K562 (cell line): ENCODE results near the gene ZNF541. TPM values are rescaled to one million over a fixed set of nuclear protein-coding genes. Genes with fewer than 3 reads are reported as not detected.

Experiments
- ATF3 ChIP-seq, 2 experiments: fragments of 450-650 bp in 1 of 2; sonication (generic) in 1 of 2; formaldehyde crosslinking in 1 of 2; IDR thresholded peaks in 1 of 2; conservative IDR thresholded peaks in 1 of 2; 2 replicates each; pipeline versions ENCODE4 v1.6.1 to v1.8.1; 2016 to 2023; ENCODE audit warnings: mild to moderate bottlenecking in 2 of 2, moderate library complexity in 2 of 2, inconsistent platforms in 1 of 2, missing genetic modification reagents in 1 of 2
- EGR1 ChIP-seq: fragments of 450-650 bp; conservative IDR thresholded peaks from 2 replicates; pipeline ENCODE4 v1.6.1; 2017; ENCODE audit warnings: mild to moderate bottlenecking
- EWSR1 ChIP-seq: fragments of 450-650 bp; IDR thresholded peaks from 2 replicates; pipeline ENCODE4 v1.6.1; 2018; ENCODE audit warnings: borderline replicate concordance, mild to moderate bottlenecking, low read depth, moderate library complexity; ENCODE audit not compliant: partially characterized antibody
- FIP1L1 ChIP-seq: fragments of 200-400 bp; formaldehyde crosslinking; IDR thresholded peaks from 2 replicates; pipeline ENCODE4 v1.6.1; 2018; ENCODE audit warnings: mild to moderate bottlenecking, low read depth, low read length; ENCODE audit not compliant: poor library complexity, severe bottlenecking
- POLR3G ChIP-seq: IDR thresholded peaks from 2 replicates; pipeline ENCODE4 v1.6.1; 2011; ENCODE audit not compliant: insufficient read length, insufficient replicate concordance; ENCODE audit errors: extremely low read depth
- PREB ChIP-seq: sonication (generic); formaldehyde crosslinking; IDR thresholded peaks from 2 replicates; pipeline ENCODE4 v1.8.1; 2023; ENCODE audit warnings: mild to moderate bottlenecking, missing genetic modification reagents
- PRMT5 ChIP-seq: sonication (generic); formaldehyde crosslinking; IDR thresholded peaks from 2 replicates; pipeline ENCODE4 v1.5.0; 2020; ENCODE audit warnings: missing genetic modification reagents
- SRSF1 ChIP-seq: fragments of 200-400 bp; formaldehyde crosslinking; IDR thresholded peaks from 2 replicates; pipeline ENCODE4 v1.6.1; 2017; ENCODE audit warnings: mild to moderate bottlenecking, low read depth, low read length, moderate library complexity
- TAF15 ChIP-seq: fragments of 200-400 bp; formaldehyde crosslinking; IDR thresholded peaks from 2 replicates; pipeline ENCODE4 v1.6.1; 2017; ENCODE audit warnings: mild to moderate bottlenecking, low read depth, low read length, moderate library complexity
- ZKSCAN1 ChIP-seq: fragments of 150-350 bp; IDR thresholded peaks from 2 replicates; pipeline ENCODE4 v1.6.1; 2016; ENCODE audit warnings: low read depth, low read length
- ZNF239 ChIP-seq: fragments of 250-450 bp; sonication (Bioruptor Pico); IDR thresholded peaks from 2 replicates; pipeline ENCODE4 v1.4.0; 2020; ENCODE audit warnings: mild to moderate bottlenecking
- polyA plus RNA-seq, 8 experiments: library from polyadenylated mRNA; depleted of rRNA in 4 of 8; stranded (reverse) in 5 of 8; unstranded in 3 of 8; fragments of >200 nt; fragmentation: Nextera tagmentation in 2 of 8; fragmentation: Illumina TruSeq in 1 of 8; extraction: Ambion mirVana in 2 of 8; extraction: Trizol in 1 of 8; gene quantifications; 2 replicates each; pipeline versions ENCODE4 v1.2.1 to v1.2.3, GENCODE V29; 2011 to 2014; ENCODE audit warnings: inconsistent platforms in 1 of 8, missing spikeins in 1 of 8
- total RNA-seq, 7 experiments: library from RNA; depleted of rRNA in 6 of 7; stranded (reverse); fragments of >200 nt in 6 of 7; fragmentation: Illumina TruSeq in 2 of 7; extraction: Trizol in 2 of 7; gene quantifications; 2 replicates each; pipeline versions ENCODE4 v1.2.1 to v1.2.3, GENCODE V29; 2011 to 2021; ENCODE audit warnings: low replicate concordance in 1 of 7
- TF ChIP-seq, protein P1 (sequence below): fragments of 450-650 bp; IDR thresholded peaks from 2 replicates; pipeline ENCODE4 v1.6.1; 2016; ENCODE audit warnings: low read depth
- TF ChIP-seq, protein P2 (sequence below): fragments of 250-450 bp; sonication (Bioruptor Pico); IDR thresholded peaks from 2 replicates; pipeline ENCODE4 v1.8.0; 2022; ENCODE audit warnings: inconsistent platforms, mild to moderate bottlenecking, moderate library complexity, borderline replicate concordance
- TF ChIP-seq, protein P3 (sequence below), 2 experiments: fragments of 450-650 bp; IDR thresholded peaks; 2 replicates each; pipeline ENCODE4 v1.6.1; 2016

The ZNF541 gene
- total and polyA plus RNA-seq, 9 of the 15 experiments (the other 6 are each of a cell fraction or from before 2014, with no cell fraction given): 0.04 to 0.11 (median 0.05) TPM; not detected in 1

DNA sequence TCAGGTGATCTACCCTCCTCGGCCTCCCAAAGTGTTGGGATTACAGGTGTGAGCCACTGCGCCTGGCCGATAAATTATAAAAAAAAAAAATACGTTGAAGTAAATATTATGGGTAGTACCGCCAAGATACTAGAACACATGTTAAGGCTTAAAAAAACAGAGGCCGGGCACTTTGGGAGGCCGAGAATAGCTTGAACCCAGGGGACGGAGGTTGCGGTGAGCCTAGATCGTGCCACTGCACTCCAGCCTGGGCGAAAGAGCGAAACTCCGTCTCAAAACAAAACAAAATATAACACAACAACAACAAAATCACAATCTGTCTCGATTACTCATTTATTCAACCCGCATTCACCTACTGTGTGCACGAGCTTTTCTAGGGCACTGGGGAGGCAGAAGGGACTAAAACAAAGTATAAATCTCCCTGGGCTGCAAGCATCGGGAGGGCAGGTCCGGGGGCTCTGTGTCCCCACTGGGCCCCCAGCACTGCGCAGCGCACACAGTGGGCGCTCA is 34.7 kb upstream of the ZNF541 start (continued):
- TF ChIP-seq, protein P1, sequence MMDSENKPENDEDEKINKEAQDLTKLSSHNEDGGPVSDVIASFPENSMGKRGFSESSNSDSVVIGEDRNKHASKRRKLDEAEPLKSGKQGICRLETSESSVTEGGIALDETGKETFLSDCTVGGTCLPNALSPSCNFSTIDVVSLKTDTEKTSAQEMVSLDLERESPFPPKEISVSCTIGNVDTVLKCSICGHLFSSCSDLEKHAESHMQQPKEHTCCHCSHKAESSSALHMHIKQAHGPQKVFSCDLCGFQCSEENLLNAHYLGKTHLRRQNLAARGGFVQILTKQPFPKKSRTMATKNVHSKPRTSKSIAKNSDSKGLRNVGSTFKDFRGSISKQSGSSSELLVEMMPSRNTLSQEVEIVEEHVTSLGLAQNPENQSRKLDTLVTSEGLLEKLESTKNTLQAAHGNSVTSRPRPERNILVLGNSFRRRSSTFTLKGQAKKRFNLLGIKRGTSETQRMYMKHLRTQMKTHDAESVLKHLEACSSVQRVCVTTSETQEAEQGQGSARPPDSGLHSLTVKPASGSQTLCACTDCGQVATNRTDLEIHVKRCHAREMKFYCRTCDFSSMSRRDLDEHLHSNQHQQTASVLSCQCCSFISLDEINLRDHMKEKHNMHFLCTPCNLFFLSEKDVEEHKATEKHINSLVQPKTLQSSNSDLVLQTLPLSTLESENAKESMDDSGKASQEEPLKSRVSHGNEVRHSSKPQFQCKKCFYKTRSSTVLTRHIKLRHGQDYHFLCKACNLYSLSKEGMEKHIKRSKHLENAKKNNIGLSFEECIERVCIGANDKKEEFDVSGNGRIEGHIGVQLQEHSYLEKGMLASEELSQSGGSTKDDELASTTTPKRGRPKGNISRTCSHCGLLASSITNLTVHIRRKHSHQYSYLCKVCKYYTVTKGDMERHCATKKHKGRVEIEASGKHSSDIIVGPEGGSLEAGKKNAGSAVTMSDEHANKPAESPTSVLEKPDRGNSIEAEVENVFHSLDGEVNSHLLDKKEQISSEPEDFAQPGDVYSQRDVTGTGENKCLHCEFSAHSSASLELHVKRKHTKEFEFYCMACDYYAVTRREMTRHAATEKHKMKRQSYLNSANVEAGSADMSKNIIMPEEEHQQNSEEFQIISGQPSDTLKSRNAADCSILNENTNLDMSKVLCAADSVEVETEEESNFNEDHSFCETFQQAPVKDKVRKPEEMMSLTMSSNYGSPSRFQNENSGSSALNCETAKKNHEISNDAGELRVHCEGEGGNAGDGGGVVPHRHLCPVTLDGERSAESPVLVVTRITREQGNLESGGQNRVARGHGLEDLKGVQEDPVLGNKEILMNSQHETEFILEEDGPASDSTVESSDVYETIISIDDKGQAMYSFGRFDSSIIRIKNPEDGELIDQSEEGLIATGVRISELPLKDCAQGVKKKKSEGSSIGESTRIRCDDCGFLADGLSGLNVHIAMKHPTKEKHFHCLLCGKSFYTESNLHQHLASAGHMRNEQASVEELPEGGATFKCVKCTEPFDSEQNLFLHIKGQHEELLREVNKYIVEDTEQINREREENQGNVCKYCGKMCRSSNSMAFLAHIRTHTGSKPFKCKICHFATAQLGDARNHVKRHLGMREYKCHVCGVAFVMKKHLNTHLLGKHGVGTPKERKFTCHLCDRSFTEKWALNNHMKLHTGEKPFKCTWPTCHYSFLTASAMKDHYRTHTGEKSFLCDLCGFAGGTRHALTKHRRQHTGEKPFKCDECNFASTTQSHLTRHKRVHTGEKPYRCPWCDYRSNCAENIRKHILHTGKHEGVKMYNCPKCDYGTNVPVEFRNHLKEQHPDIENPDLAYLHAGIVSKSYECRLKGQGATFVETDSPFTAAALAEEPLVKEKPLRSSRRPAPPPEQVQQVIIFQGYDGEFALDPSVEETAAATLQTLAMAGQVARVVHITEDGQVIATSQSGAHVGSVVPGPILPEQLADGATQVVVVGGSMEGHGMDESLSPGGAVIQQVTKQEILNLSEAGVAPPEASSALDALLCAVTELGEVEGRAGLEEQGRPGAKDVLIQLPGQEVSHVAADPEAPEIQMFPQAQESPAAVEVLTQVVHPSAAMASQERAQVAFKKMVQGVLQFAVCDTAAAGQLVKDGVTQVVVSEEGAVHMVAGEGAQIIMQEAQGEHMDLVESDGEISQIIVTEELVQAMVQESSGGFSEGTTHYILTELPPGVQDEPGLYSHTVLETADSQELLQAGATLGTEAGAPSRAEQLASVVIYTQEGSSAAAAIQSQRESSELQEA: no peak
- TF ChIP-seq PRMT5 (CRISPR knock-in tag): no peak
- TF ChIP-seq SRSF1: no peak
- no peak for TF ChIP-seq PREB (CRISPR knock-in tag)
- TF ChIP-seq, protein P2, sequence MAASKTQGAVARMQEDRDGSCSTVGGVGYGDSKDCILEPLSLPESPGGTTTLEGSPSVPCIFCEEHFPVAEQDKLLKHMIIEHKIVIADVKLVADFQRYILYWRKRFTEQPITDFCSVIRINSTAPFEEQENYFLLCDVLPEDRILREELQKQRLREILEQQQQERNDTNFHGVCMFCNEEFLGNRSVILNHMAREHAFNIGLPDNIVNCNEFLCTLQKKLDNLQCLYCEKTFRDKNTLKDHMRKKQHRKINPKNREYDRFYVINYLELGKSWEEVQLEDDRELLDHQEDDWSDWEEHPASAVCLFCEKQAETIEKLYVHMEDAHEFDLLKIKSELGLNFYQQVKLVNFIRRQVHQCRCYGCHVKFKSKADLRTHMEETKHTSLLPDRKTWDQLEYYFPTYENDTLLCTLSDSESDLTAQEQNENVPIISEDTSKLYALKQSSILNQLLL (CRISPR knock-in tag): no peak
- TF ChIP-seq ZKSCAN1: peak; percentile 99
- TF ChIP-seq EGR1: no peak
- no peak for TF ChIP-seq EWSR1
- TF ChIP-seq ATF3 (IDR thresholded peaks at IDR 0.05): no peak
- TF ChIP-seq ATF3 (CRISPR knock-in tag; conservative IDR thresholded peaks at IDR 0.05): 0 out of 2 replicates have a peak, but pooled peaks have one; percentile 41
- TF ChIP-seq ZNF239 (CRISPR knock-in tag): no peak
- TF ChIP-seq, protein P3, sequence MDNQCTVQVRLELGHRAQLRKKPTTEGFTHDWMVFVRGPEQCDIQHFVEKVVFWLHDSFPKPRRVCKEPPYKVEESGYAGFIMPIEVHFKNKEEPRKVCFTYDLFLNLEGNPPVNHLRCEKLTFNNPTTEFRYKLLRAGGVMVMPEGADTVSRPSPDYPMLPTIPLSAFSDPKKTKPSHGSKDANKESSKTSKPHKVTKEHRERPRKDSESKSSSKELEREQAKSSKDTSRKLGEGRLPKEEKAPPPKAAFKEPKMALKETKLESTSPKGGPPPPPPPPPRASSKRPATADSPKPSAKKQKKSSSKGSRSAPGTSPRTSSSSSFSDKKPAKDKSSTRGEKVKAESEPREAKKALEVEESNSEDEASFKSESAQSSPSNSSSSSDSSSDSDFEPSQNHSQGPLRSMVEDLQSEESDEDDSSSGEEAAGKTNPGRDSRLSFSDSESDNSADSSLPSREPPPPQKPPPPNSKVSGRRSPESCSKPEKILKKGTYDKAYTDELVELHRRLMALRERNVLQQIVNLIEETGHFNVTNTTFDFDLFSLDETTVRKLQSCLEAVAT (IDR thresholded peaks at IDR 0.05): peak in 1 of 2 experiments; percentile 84; a peak in 2 of 4 replicates
- no peak for TF ChIP-seq POLR3G
- TF ChIP-seq TAF15: no peak
- TF ChIP-seq FIP1L1: no peak
